ENCODE measurements around the gene GALM. TPM values are rescaled to one million over a fixed set of nuclear protein-coding genes. Genes with fewer than 3 reads are reported as not detected.

Gene GALM
- total and polyA plus RNA-seq, 2 of the 8 experiments (the other 6 are each of a cell fraction or from before 2014, with no cell fraction given): 9.9 to 13.1 TPM

GRCh38 chr2:38776531-38776930 lies 110.6 kb downstream of the GALM start:
- no peak overlapping the region for H3K27ac ChIP-seq (ENCODE audit: low read depth, low read length)
- DNase-seq (ENCODE audit: low read depth in 1 of 2, low spot score in 2 of 2): no peak

More at GRCh38 chr2:38776531-38776930, 110.6 kb downstream of the GALM start:
- Histone ChIP-seq H3K4me3 (ENCODE audit: extremely low read depth in 1 of 4, insufficient read depth in 2 of 4, low read depth in 3 of 4, low read length in 4 of 4) (no peak overlapping the region), H3K18ac (ENCODE audit: extremely low read depth, low read length) (no peak overlapping the region), H3K4me1 (replicated peaks in 1 of 4; ENCODE audit: control insufficient read depth in 3 of 4, insufficient read depth in 4 of 4, low read length in 3 of 4) (no peaks in the 10 kb centered on the region), H4K20me1 (replicated peaks in 1 of 2; ENCODE audit: control insufficient read depth in 1 of 2, insufficient read depth in 2 of 2, low read length in 2 of 2) (no peaks in the 10 kb centered on the region), H3K9ac (replicated peaks in 1 of 4; ENCODE audit: extremely low read depth in 1 of 4, low read depth in 3 of 4, low read length in 3 of 4) (no peak overlapping the region), H3K4me2 (ENCODE audit: insufficient read depth in 1 of 2, low read depth in 2 of 2, low read length in 2 of 2) (no peak overlapping the region), H2BK120ac (replicated peaks; ENCODE audit: low read depth, low read length) (no peak overlapping the region), H3K4ac (replicated peaks; ENCODE audit: insufficient read length, low read depth, low read length) (no peak overlapping the region), H2BK5ac (ENCODE audit: low read depth, low read length) (no peak overlapping the region), H3K23ac (ENCODE audit: insufficient read length) (no peak overlapping the region), H3K56ac (replicated peaks; ENCODE audit: insufficient read length, low read depth, low read length) (no peak overlapping the region), H4K8ac (ENCODE audit: extremely low read depth, insufficient read depth, low read length) (no peak overlapping the region), H3K79me1 (ENCODE audit: low read depth, low read length) (0 out of 2 replicates have a peak, but pooled peaks cover 5% of the 10 kb centered on the region), H2BK20ac (ENCODE audit: low read length) (no peak overlapping the region), H2BK12ac (ENCODE audit: low read depth, low read length) (no peak overlapping the region), H2BK15ac (ENCODE audit: low read length) (no peak overlapping the region), H4K5ac (ENCODE audit: insufficient read length, low read depth, low read length) (no peak overlapping the region), H4K91ac (replicated peaks; ENCODE audit: insufficient read length, low read length) (no peak overlapping the region), H3K9me3 (ENCODE audit: insufficient read depth in 2 of 2, low read depth in 1 of 2, low read length in 1 of 2) (no peaks in the 10 kb centered on the region), H2AK5ac (ENCODE audit: low read depth, low read length) (no peak overlapping the region), H3K27me3 (replicated peaks in 1 of 4; ENCODE audit: control insufficient read depth in 3 of 4, extremely low read depth in 1 of 4, insufficient read depth in 3 of 4, low read length in 3 of 4) (no peaks in the 10 kb centered on the region; a peak in 2 of 7 replicates), H3K79me2 (ENCODE audit: control insufficient read depth in 1 of 2, insufficient read depth in 2 of 2, low read length in 2 of 2) (no peaks in the 10 kb centered on the region; a peak in 1 of 4 replicates), H3K36me3 (ENCODE audit: control insufficient read depth in 2 of 4, insufficient read depth in 4 of 4, low read length in 3 of 4) (peaks cover 0 to 3% (median 3%) of the 10 kb centered on the region in 4 experiments; a peak in 4 of 8 replicates), H3K23me2 (ENCODE audit: low read depth, low read length) (no peaks in the 10 kb centered on the region), H3K14ac (ENCODE audit: insufficient read length) (no peak overlapping the region), H2AFZ (ENCODE audit: low read length) (no peak overlapping the region)
- ChIA-PET POLR2A (ENCODE audit: partially characterized antibody) (interaction anchor here (0.6 to 8.9 kb wide), 3 partner anchors 25 to 211 kb away, joined by 4 to 124 read pairs (median 28); partner anchors contain the start of gene SRSF7), CTCF (ENCODE audit: partially characterized antibody) (interaction anchor here (0.7 kb wide), 1 partner anchor 27 kb away, joined by 6 read pairs; no protein-coding TSS in a partner anchor)
- WGBS, 2 experiments (ENCODE audit: extremely low coverage in 1 of 2, insufficient coverage in 1 of 2, insufficient read length in 1 of 2, insufficient replicate concordance in 2 of 2, low coverage in 1 of 2, low lambda C conversion rate in 2 of 2, missing lambda C conversion rate in 1 of 2): 90% methylated on average over 13 of the region's 13 CpGs; no CpG with 5 or more reads in 1 of the 2 experiments
- TF ChIP-seq KDM4A (IDR thresholded peaks at IDR 0.05; ENCODE audit: low read depth, low read length, severe bottlenecking) (no peak), TBP (IDR thresholded peaks at IDR 0.05; ENCODE audit: low read depth, low read length) (no peak), EZH2 (IDR thresholded peaks at IDR 0.05; ENCODE audit: low read depth, low read length, severe bottlenecking) (no peak), TAF7 (optimal IDR thresholded peaks at IDR 0.05; ENCODE audit: borderline replicate concordance, low read depth, low read length) (no peak), CEBPB (IDR thresholded peaks at IDR 0.05; ENCODE audit: low read depth, low read length) (no peak)
- no peak for FAIRE-seq
